Left ventricle myocardium inferior (tissue), 1 donor: ENCODE results near the gene FFAR2. TPM values are rescaled to one million over a fixed set of nuclear protein-coding genes. Genes with fewer than 3 reads are reported as not detected.

Source experiments
- DNase-seq: peaks from one replicate; pipeline ENCODE4 v3.0.0-alpha.2; 2020
- H3K27ac ChIP-seq: fragments of 200-600 bp; replicated peaks from 2 replicates; pipeline ENCODE4 v1.8.0; 2021
- H3K27me3 ChIP-seq: fragments of 200-600 bp; 2 replicates; pipeline ENCODE4 v1.8.0; 2021; ENCODE audit warnings: low read depth
- H3K36me3 ChIP-seq: fragments of 200-600 bp; 2 replicates; pipeline ENCODE4 v1.8.0; 2021
- H3K4me1 ChIP-seq: fragments of 200-600 bp; 2 replicates; pipeline ENCODE4 v1.8.0; 2021
- H3K4me3 ChIP-seq: fragments of 200-600 bp; 2 replicates; pipeline ENCODE4 v1.8.0; 2021; ENCODE audit warnings: mild to moderate bottlenecking, moderate library complexity
- H3K9me3 ChIP-seq: fragments of 200-600 bp; replicated peaks from 2 replicates; pipeline ENCODE4 v1.8.0; 2021
- CTCF ChIP-seq: fragments of 200-600 bp; IDR thresholded peaks from 2 replicates; pipeline ENCODE4 v1.8.0; 2021; ENCODE audit warnings: antibody characterized with exemption, mild to moderate bottlenecking, borderline replicate concordance
- intact Hi-C: fragments of 100-400 bp; cut with micrococcal nuclease; formaldehyde crosslinking; loops from one replicate; pipeline ENCODE4 v1.11.0; 2022
- total RNA-seq: library from RNA; stranded (reverse); fragmentation: NEBNext Ultra II Directional; extraction: Animal tissue kit (Norgen Biotek cat#: 25700); gene quantifications from one replicate; pipeline ENCODE4 v1.2.1, GENCODE V29; 2021
- donor health status: DM: no; HTN: yes; CAD: no; lungs with severe emphysema.

The FFAR2 gene
- total RNA-seq, 1 donor from 2014 or later: 0.27 TPM

- no peak for TF ChIP-seq CTCF
- Histone ChIP-seq H3K9me3 (no peaks in the 10 kb centered on the region), H3K27ac (no peak overlapping the region), H3K36me3 (no peaks in the 10 kb centered on the region), H3K4me1 (peaks cover 16% of the 10 kb centered on the region), H3K27me3 (peaks cover 38% of the 10 kb centered on the region), H3K4me3 (no peak overlapping the region)
- no peak for DNase-seq
- intact Hi-C loops: no loop called here
These were observed 3.5 kb downstream of the FFAR2 start for GRCh38 chr19:35451338-35452096.

- no peaks in the 10 kb centered on the region for H3K9me3 ChIP-seq
- intact Hi-C loops: no loop called here
- DNase-seq: no peak
- H3K27ac ChIP-seq: no peak overlapping the region
- no peaks in the 10 kb centered on the region for H3K36me3 ChIP-seq
- TF ChIP-seq CTCF: no peak
- H3K27me3 ChIP-seq: peaks cover 26% of the 10 kb centered on the region
- H3K4me1 ChIP-seq: peaks cover 15% of the 10 kb centered on the region
- H3K4me3 ChIP-seq: no peak overlapping the region
These were observed 6.6 kb downstream of the FFAR2 start for GRCh38 chr19:35454663-35455062.

- intact Hi-C loops: no loop called here
- Histone ChIP-seq H3K4me1 (peaks cover 18% of the 10 kb centered on the region), H3K9me3 (no peaks in the 10 kb centered on the region), H3K4me3 (no peak overlapping the region), H3K27me3 (peaks cover 15% of the 10 kb centered on the region), H3K36me3 (no peaks in the 10 kb centered on the region), H3K27ac (no peak overlapping the region)
- TF ChIP-seq CTCF: no peak
- DNase-seq: no peak
These were observed 7.7 kb downstream of the FFAR2 start for GRCh38 chr19:35455616-35456201.

GRCh38 chr19:35457173-35457572 is 9.1 kb downstream of the FFAR2 start:
- no peak for TF ChIP-seq CTCF
- intact Hi-C loops: no loop called here
- H3K4me3 ChIP-seq: no peak overlapping the region
- peaks cover 29% of the 10 kb centered on the region for H3K4me1 ChIP-seq
- H3K36me3 ChIP-seq: no peaks in the 10 kb centered on the region
- H3K27ac ChIP-seq: no peak overlapping the region
- H3K27me3 ChIP-seq: peaks cover under 1% of the 10 kb centered on the region
- H3K9me3 ChIP-seq: no peaks in the 10 kb centered on the region
- DNase-seq: no peak

- no peak for DNase-seq
- TF ChIP-seq CTCF: no peak
- Histone ChIP-seq H3K27me3 (no peaks in the 10 kb centered on the region), H3K36me3 (no peaks in the 10 kb centered on the region), H3K4me3 (no peak overlapping the region), H3K9me3 (no peaks in the 10 kb centered on the region), H3K27ac (no peak overlapping the region), H3K4me1 (peaks cover 39% of the 10 kb centered on the region)
- intact Hi-C loops: no loop called here
These were observed 10.1 kb downstream of the FFAR2 start for GRCh38 chr19:35458192-35458591.
